Thyroid gland (tissue), 4 donors: ENCODE measurements around the gene MKKS. TPM values are rescaled to one million over a fixed set of nuclear protein-coding genes. Genes with fewer than 3 reads are reported as not detected.

Experiments
- DNase-seq, 2 donors: peaks; one replicate each; pipeline ENCODE4 v3.0.0-alpha.2; 2019
- H3K27ac ChIP-seq, 3 donors: fragments of 200-600 bp; sonication (generic); 1 replicate in 2 of 3; 2 replicates in 1 of 3; pipeline ENCODE4 v1.5.1; 2016 to 2019; ENCODE audit warnings: mild to moderate bottlenecking in 1 of 3, moderate library complexity in 1 of 3
- H3K27me3 ChIP-seq: fragments of 200-600 bp; sonication (generic); one replicate; pipeline ENCODE4 v1.5.1; 2019
- H3K36me3 ChIP-seq, 2 donors: fragments of 200-600 bp; sonication (generic); one replicate each; pipeline ENCODE4 v1.5.1; 2016 to 2019
- H3K4me1 ChIP-seq, 2 donors: fragments of 200-600 bp; sonication (generic); one replicate each; pipeline ENCODE4 v1.5.1; 2017 to 2019
- H3K4me3 ChIP-seq, 3 donors: fragments of 200-600 bp; sonication (generic); replicated peaks in 1 of 3; 1 replicate in 2 of 3; 2 replicates in 1 of 3; pipeline ENCODE4 v1.5.1; 2016; ENCODE audit warnings: mild to moderate bottlenecking in 1 of 3
- H3K9me3 ChIP-seq: fragments of 200-600 bp; sonication (generic); one replicate; pipeline ENCODE4 v1.5.1; 2017
- POLR2A ChIP-seq, 2 donors: fragments of 450-650 bp; IDR thresholded peaks; one replicate each; pipeline ENCODE4 v1.6.1; 2017; ENCODE audit warnings: antibody characterized with exemption in 2 of 2, mild to moderate bottlenecking in 2 of 2, moderate library complexity in 1 of 2
- WGBS, 2 donors: methylation state at CpG; one replicate each; pipeline ENCODE4 v1.1.5; 2017; 5-methylcytosine and 5-hydroxymethylcytosine counted together
- intact Hi-C: fragments of 100-400 bp; cut with DNase I; formaldehyde crosslinking; loops from one replicate; pipeline ENCODE4 v1.15.1; 2023
- total RNA-seq, 4 donors: library from RNA; depleted of rRNA; stranded (reverse); fragments of >200 nt; gene quantifications; one replicate each; pipeline ENCODE4 v1.2.3, GENCODE V29; 2016
- TF ChIP-seq, protein P1 (sequence below), 6 experiments: fragments of 200-600 bp in 3 of 6; fragments of 450-650 bp in 3 of 6; sonication (generic) in 3 of 6; IDR thresholded peaks; one replicate each; pipeline ENCODE4 v1.5.1; 2016 to 2019; ENCODE audit warnings: antibody characterized with exemption in 6 of 6, mild to moderate bottlenecking in 2 of 6, inconsistent platforms in 1 of 6, moderate library complexity in 1 of 6

Gene MKKS
- total RNA-seq, 4 donors from 2014 or later, result 19.3 to 27.8 (median 24.1) TPM

GRCh38 chr20:10387686-10388085 is 46.3 kb downstream of the MKKS start:
- intact Hi-C loops, result no loop called here
- no peaks in the 10 kb centered on the region for H3K27me3 ChIP-seq
- no peaks in the 10 kb centered on the region for H3K4me1 ChIP-seq
- WGBS, 2 donors, result 86 to 90% methylated on average over 4 of the region's 4 CpGs
- no peak for DNase-seq
- H3K4me3 ChIP-seq, result no peak overlapping the region
- TF ChIP-seq, protein P1, sequence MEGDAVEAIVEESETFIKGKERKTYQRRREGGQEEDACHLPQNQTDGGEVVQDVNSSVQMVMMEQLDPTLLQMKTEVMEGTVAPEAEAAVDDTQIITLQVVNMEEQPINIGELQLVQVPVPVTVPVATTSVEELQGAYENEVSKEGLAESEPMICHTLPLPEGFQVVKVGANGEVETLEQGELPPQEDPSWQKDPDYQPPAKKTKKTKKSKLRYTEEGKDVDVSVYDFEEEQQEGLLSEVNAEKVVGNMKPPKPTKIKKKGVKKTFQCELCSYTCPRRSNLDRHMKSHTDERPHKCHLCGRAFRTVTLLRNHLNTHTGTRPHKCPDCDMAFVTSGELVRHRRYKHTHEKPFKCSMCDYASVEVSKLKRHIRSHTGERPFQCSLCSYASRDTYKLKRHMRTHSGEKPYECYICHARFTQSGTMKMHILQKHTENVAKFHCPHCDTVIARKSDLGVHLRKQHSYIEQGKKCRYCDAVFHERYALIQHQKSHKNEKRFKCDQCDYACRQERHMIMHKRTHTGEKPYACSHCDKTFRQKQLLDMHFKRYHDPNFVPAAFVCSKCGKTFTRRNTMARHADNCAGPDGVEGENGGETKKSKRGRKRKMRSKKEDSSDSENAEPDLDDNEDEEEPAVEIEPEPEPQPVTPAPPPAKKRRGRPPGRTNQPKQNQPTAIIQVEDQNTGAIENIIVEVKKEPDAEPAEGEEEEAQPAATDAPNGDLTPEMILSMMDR (IDR thresholded peaks at IDR 0.05), result no peak
- no peak for TF ChIP-seq POLR2A (IDR thresholded peaks at IDR 0.05)
- no peaks in the 10 kb centered on the region for H3K36me3 ChIP-seq
- H3K27ac ChIP-seq, result no peak overlapping the region
- no peaks in the 10 kb centered on the region for H3K9me3 ChIP-seq

DNA sequence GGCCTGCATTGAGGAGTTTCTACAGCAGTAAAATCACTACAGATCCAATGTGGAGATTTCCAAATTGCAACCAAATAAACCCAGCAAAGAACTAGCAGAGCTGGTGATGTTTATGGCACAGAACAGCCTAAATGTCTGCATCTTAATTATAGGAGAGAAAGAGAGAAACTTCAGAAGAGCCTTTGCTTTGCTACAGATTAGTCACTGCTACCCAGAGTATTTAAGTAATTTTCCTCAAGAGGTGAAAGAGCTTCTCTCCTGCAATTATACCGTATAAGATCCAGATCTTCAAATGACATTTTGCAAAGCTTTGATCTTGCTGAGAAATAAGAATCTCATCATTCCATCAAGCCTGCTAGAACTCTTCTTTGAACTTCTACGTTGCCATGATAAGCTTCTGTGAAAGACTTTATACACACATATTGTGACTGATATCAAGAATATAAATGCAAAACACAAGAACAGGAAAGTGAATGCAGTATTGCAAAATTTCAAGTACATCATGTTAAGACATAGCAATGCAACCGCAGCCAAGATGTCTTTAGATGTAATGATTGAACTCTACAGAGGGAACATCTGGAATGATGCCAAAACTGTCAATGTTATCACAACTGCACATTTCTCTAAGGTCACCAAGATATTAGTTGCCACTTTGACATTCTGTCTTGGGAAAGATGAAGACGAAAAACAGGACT is 48.0 kb downstream of the MKKS start:
- H3K27ac ChIP-seq, result no peak overlapping the region
- H3K36me3 ChIP-seq, result no peaks in the 10 kb centered on the region
- H3K27me3 ChIP-seq, result no peaks in the 10 kb centered on the region
- no peaks in the 10 kb centered on the region for H3K4me1 ChIP-seq
- H3K9me3 ChIP-seq, result no peaks in the 10 kb centered on the region
- intact Hi-C loops, result no loop called here
- 59 to 73% methylated on average over 4 of the region's 4 CpGs for WGBS, 2 donors
- TF ChIP-seq, protein P1 (IDR thresholded peaks at IDR 0.05), result no peak
- TF ChIP-seq POLR2A (IDR thresholded peaks at IDR 0.05), result no peak
- H3K4me3 ChIP-seq, result no peak overlapping the region
- DNase-seq, result no peak

DNA sequence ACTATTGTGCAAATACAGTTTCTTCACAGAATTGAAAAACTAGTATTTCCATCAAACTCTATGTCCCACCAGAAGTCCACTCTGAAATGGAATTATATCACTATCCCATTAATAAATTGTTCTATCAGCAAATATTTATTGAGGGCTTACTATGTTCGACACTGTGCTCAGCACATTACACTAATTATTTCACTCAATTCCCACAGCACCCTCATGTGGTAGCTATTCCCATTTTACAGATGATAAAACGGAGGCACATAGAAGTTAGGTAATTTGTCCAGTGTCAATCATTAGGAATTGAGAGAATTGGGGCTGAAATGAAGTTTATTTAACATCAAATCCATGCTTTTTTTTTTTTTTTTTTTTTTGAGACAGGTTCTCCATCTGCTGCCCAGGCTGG is 52.5 kb downstream of the MKKS start:
- Histone ChIP-seq H3K27me3 (no peaks in the 10 kb centered on the region), H3K4me1 (no peaks in the 10 kb centered on the region), H3K36me3 (no peaks in the 10 kb centered on the region), H3K27ac (no peak overlapping the region), H3K4me3 (no peak overlapping the region), H3K9me3 (no peaks in the 10 kb centered on the region)
- 90 to 95% methylated on average over 2 of the region's 2 CpGs for WGBS, 2 donors
- intact Hi-C loops, result no loop called here
- DNase-seq, result no peak
- TF ChIP-seq, protein P1 (IDR thresholded peaks at IDR 0.05), result no peak
- no peak for TF ChIP-seq POLR2A (IDR thresholded peaks at IDR 0.05)

- no peak overlapping the region for H3K4me3 ChIP-seq
- no peaks in the 10 kb centered on the region for H3K4me1 ChIP-seq
- no peaks in the 10 kb centered on the region for H3K36me3 ChIP-seq
- WGBS, 2 donors, result 79% methylated on average over 7 of the region's 7 CpGs
- H3K9me3 ChIP-seq, result no peaks in the 10 kb centered on the region
- DNase-seq, result no peak
- no peak for TF ChIP-seq POLR2A (IDR thresholded peaks at IDR 0.05)
- TF ChIP-seq, protein P1 (IDR thresholded peaks at IDR 0.05), result no peak
- H3K27ac ChIP-seq, result no peak overlapping the region
- intact Hi-C loops, result no loop called here
- H3K27me3 ChIP-seq, result no peaks in the 10 kb centered on the region
Measured at GRCh38 chr20:10379761-10380160, 54.3 kb downstream of the MKKS start.

DNA sequence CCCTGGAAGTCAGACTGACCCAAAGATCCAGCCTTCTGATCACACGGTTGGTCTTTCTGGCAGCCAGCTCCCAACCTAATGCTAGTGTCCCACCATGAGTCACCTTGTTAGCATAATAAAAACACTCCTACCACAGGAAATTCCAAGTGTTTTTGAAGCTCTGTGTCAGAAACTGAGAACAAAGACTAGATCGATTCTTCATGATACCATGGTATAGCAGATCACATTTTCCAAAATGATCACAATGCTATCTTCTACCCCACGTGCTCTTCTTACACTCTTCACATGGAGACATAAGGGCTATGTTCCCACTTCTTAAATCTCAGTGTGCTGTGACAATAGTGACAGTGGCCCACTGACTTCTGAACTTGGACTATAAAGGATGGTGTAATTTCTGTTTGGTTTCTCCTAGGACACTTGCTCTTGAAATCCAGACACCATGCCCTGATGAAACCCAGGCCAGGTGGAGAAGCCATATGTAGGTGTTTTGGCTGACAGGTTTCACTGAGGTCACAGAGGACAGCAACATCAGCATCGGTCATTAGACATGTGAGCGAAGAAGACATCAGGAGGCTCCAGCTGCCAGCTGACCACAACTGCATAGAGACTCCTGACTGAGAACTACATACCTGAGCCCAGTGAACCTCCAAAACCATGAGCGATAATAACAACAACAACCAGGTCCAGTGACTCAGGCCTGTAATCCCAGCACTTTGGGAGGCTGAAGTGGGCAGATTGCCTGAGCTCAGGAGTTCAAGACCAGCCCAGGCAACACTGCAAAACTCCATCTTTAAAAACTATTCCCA is 57.5 kb downstream of the MKKS start:
- 90 to 93% methylated on average over 6 of the region's 6 CpGs for WGBS, 2 donors

More for the DNA sequence above, 57.5 kb downstream of the MKKS start:
- intact Hi-C loops, result no loop called here
- H3K9me3 ChIP-seq, result no peaks in the 10 kb centered on the region
- no peak overlapping the region for H3K27ac ChIP-seq
- no peaks in the 10 kb centered on the region for H3K27me3 ChIP-seq
- H3K4me3 ChIP-seq, result no peak overlapping the region
- DNase-seq, result no peak
- no peaks in the 10 kb centered on the region for H3K36me3 ChIP-seq
- TF ChIP-seq POLR2A (IDR thresholded peaks at IDR 0.05), result no peak
- TF ChIP-seq, protein P1 (IDR thresholded peaks at IDR 0.05), result no peak
- no peaks in the 10 kb centered on the region for H3K4me1 ChIP-seq
